Measurements from ENCODE around the gene THOC2. TPM values are rescaled to one million over a fixed set of nuclear protein-coding genes. Genes with fewer than 3 reads are reported as not detected.

THOC2 gene
- total and polyA plus RNA-seq, 9 of the 15 experiments (the other 6 are each of a cell fraction or from before 2014, with no cell fraction given), result 131 to 234 (median 192) TPM

- no peak overlapping the region for H3K4me3 ChIP-seq
- H3K4me2 ChIP-seq (ENCODE audit: insufficient read depth, low read length), result no peak overlapping the region
- H3K27me3 ChIP-seq (ENCODE audit: control insufficient read depth in 2 of 2, insufficient read depth in 2 of 2, low read length in 2 of 2), result no peaks in the 10 kb centered on the region
- H3K9me1 ChIP-seq (ENCODE audit: control insufficient read depth, insufficient read depth, low read length), result no peaks in the 10 kb centered on the region
- no peak overlapping the region for H2AFZ ChIP-seq (ENCODE audit: low read depth, low read length)
- CTCF ChIA-PET (ENCODE audit: low intra/inter-chr PET ratio), result no interaction called here
- no peak for DNase-seq (ENCODE audit: extremely low read depth in 1 of 4, low spot score in 3 of 4)
- POLR2A ChIA-PET, result interaction anchor here (0.7 kb wide), 1 partner anchor 90 kb away, joined by 3 read pairs; no protein-coding TSS in a partner anchor
- no peak for FAIRE-seq
- no peak overlapping the region for H3K27ac ChIP-seq (ENCODE audit: extremely low read depth, low read depth, low read length)
- no peaks in the 10 kb centered on the region for H3K9me3 ChIP-seq (replicated peaks; ENCODE audit: control insufficient read depth, insufficient read depth, low read depth, low read length)
- peaks cover 89% of the 10 kb centered on the region for H3K36me3 ChIP-seq (ENCODE audit: control insufficient read depth, insufficient read depth, low read length)
- H3K9ac ChIP-seq (ENCODE audit: insufficient read depth in 1 of 2, low read depth in 2 of 2, low read length in 2 of 2), result no peak overlapping the region
- no peaks in the 10 kb centered on the region for H4K20me1 ChIP-seq (replicated peaks; ENCODE audit: control insufficient read depth, insufficient read depth, low read length)
- H3K79me2 ChIP-seq (ENCODE audit: control insufficient read depth, insufficient read depth, low read length), result no peaks in the 10 kb centered on the region
- intact Hi-C loops (cut with micrococcal nuclease) (no loop called here), in situ Hi-C loops (cut with MboI) (no loop called here)
- H3K4me1 ChIP-seq (replicated peaks in 1 of 2; ENCODE audit: control insufficient read depth in 2 of 2, insufficient read depth in 2 of 2, low read length in 2 of 2), result no peaks in the 10 kb centered on the region
- ATAC-seq, result no peak
- no peak for TF ChIP-seq E2F4 (CRISPR knock-in tag; IDR thresholded peaks at IDR 0.05; ENCODE audit: low read depth)
- TF ChIP-seq ZNF197 (CRISPR knock-in tag; IDR thresholded peaks at IDR 0.05; ENCODE audit: low read depth), result no peak
- no peak for TF ChIP-seq ZNF586 (CRISPR knock-in tag; conservative IDR thresholded peaks at IDR 0.05)
- TF ChIP-seq SP1 (CRISPR knock-in tag; IDR thresholded peaks at IDR 0.05), result no peak
- no peak for TF ChIP-seq THRAP3 (IDR thresholded peaks at IDR 0.05; ENCODE audit: borderline replicate concordance)
- no peak for TF ChIP-seq ARNT (IDR thresholded peaks at IDR 0.05)
- TF ChIP-seq RBM25 (IDR thresholded peaks at IDR 0.05; ENCODE audit: low read depth, low read length, severe bottlenecking), result no peak
- TF ChIP-seq SRSF3 (IDR thresholded peaks at IDR 0.05; ENCODE audit: insufficient read depth, low read length), result no peak
- no TSS peak for BruUV-seq (replicated peaks)
Observed at GRCh38 chrX:123626962-123627361, 105.9 kb downstream of the THOC2 start.
